Effector memory CD8-positive, alpha-beta T cell (primary cell): Measurements from ENCODE around the gene CHIT1.
"Not testable (repeated sequence)": the region's sequence is repeated elsewhere in the genome, so short reads cannot be mapped to it uniquely, and the experiment has no call there.

Source experiments
- ATAC-seq: fragments of 150-1000 bp; cut with Tn5 transposase; replicated peaks from 2 replicates; pipeline ENCODE4 v1.10.0; 2021; ENCODE audit warnings: mild to moderate bottlenecking, moderate library complexity
- DNase-seq, 3 experiments: peaks; one replicate each; pipeline ENCODE4 v3.0.0; 2021
- H3K27ac Mint-ChIP-seq, 2 donors: one replicate each; pipeline ENCODE4 v1.8.0; 2022; ENCODE audit warnings: mild to moderate bottlenecking in 2 of 2, mixed read lengths in 2 of 2, moderate library complexity in 2 of 2
- H3K27me3 Mint-ChIP-seq, 2 donors: one replicate each; pipeline ENCODE4 v1.8.0; 2022; ENCODE audit warnings: mixed read lengths in 2 of 2
- H3K36me3 Mint-ChIP-seq: one replicate; pipeline ENCODE4 v1.8.0; 2022; ENCODE audit warnings: mild to moderate bottlenecking, moderate library complexity, mixed read lengths; ENCODE audit not compliant: insufficient read depth
- H3K4me1 Mint-ChIP-seq, 2 donors: one replicate each; pipeline ENCODE4 v1.8.0; 2022; ENCODE audit warnings: low read depth in 2 of 2, mixed read lengths in 2 of 2
- H3K4me3 Mint-ChIP-seq, 2 donors: one replicate each; pipeline ENCODE4 v1.8.0; 2022; ENCODE audit warnings: mild to moderate bottlenecking in 2 of 2, mixed read lengths in 2 of 2, moderate library complexity in 2 of 2
- H3K9me3 Mint-ChIP-seq, 2 donors: one replicate each; pipeline ENCODE4 v1.8.0; 2022; ENCODE audit warnings: mixed read lengths in 2 of 2

CHIT1 gene

GRCh38 chr1:203251466-203251865, 22.0 kb upstream of the CHIT1 start:
- Mint-ChIP-seq H3K27ac (no peak overlapping the region), H3K27me3 (peaks cover 67 to 78% of the 10 kb centered on the region in 2 donors), H3K9me3 (no peaks in the 10 kb centered on the region), H3K4me3 (no peak overlapping the region), H3K36me3 (peaks cover 3% of the 10 kb centered on the region), H3K4me1 (no peaks in the 10 kb centered on the region)
- ATAC-seq (no peak), DNase-seq (no peak)

GRCh38 chr1:203250911-203251310, 21.4 kb upstream of the CHIT1 start:
- no peaks in the 10 kb centered on the region for H3K4me1 Mint-ChIP-seq
- no peak overlapping the region for H3K27ac Mint-ChIP-seq
- DNase-seq (no peak), ATAC-seq (no peak)
- peaks cover 3% of the 10 kb centered on the region for H3K36me3 Mint-ChIP-seq
- H3K27me3 Mint-ChIP-seq, result peaks cover 65 to 73% of the 10 kb centered on the region in 2 donors
- H3K4me3 Mint-ChIP-seq, result no peak overlapping the region
- no peaks in the 10 kb centered on the region for H3K9me3 Mint-ChIP-seq

GRCh38 chr1:203244776-203245175, 15.3 kb upstream of the CHIT1 start:
- H3K4me1 Mint-ChIP-seq, result no peaks in the 10 kb centered on the region
- H3K27ac Mint-ChIP-seq, result no peak overlapping the region
- DNase-seq (no peak), ATAC-seq (no peak)
- H3K9me3 Mint-ChIP-seq, result no peaks in the 10 kb centered on the region
- H3K27me3 Mint-ChIP-seq, result peaks cover 46 to 64% of the 10 kb centered on the region in 2 donors
- no peaks in the 10 kb centered on the region for H3K36me3 Mint-ChIP-seq
- H3K4me3 Mint-ChIP-seq, result no peak overlapping the region

- H3K36me3 Mint-ChIP-seq, H3K4me3 Mint-ChIP-seq, H3K4me1 Mint-ChIP-seq, ATAC-seq, H3K27ac Mint-ChIP-seq, H3K9me3 Mint-ChIP-seq, DNase-seq: not testable (repeated sequence)
- peaks cover 46 to 66% of the 10 kb centered on the region in 2 donors for H3K27me3 Mint-ChIP-seq
These were observed 12.2 kb upstream of the CHIT1 start for GRCh38 chr1:203241708-203242107.

- DNase-seq (no peak), ATAC-seq (no peak)
- H3K9me3 Mint-ChIP-seq, result peaks cover 6 to 22% of the 10 kb centered on the region in 2 donors
- peaks cover 47 to 58% of the 10 kb centered on the region in 2 donors for H3K27me3 Mint-ChIP-seq
- H3K27ac Mint-ChIP-seq, result no peak overlapping the region
- H3K36me3 Mint-ChIP-seq, result no peaks in the 10 kb centered on the region
- no peaks in the 10 kb centered on the region for H3K4me1 Mint-ChIP-seq
- no peak overlapping the region for H3K4me3 Mint-ChIP-seq
These were observed 10.2 kb upstream of the CHIT1 start for GRCh38 chr1:203239526-203240305.

GRCh38 chr1:203239081-203239480, 9.6 kb upstream of the CHIT1 start:
- no peak overlapping the region for H3K4me3 Mint-ChIP-seq
- ATAC-seq (no peak), DNase-seq (no peak)
- no peaks in the 10 kb centered on the region for H3K4me1 Mint-ChIP-seq
- no peaks in the 10 kb centered on the region for H3K36me3 Mint-ChIP-seq
- H3K27ac Mint-ChIP-seq, result no peak overlapping the region
- peaks cover 6 to 24% of the 10 kb centered on the region in 2 donors for H3K9me3 Mint-ChIP-seq
- H3K27me3 Mint-ChIP-seq, result peaks cover 46 to 52% of the 10 kb centered on the region in 2 donors

GRCh38 chr1:203238535-203238934, 9.1 kb upstream of the CHIT1 start:
- H3K4me3 Mint-ChIP-seq, result no peak overlapping the region
- H3K27ac Mint-ChIP-seq, result no peak overlapping the region
- no peaks in the 10 kb centered on the region for H3K4me1 Mint-ChIP-seq
- H3K27me3 Mint-ChIP-seq, result peaks cover 52% of the 10 kb centered on the region in 2 donors
- H3K36me3 Mint-ChIP-seq, result no peaks in the 10 kb centered on the region
- DNase-seq (no peak), ATAC-seq (no peak)
- H3K9me3 Mint-ChIP-seq, result peaks cover 11 to 30% of the 10 kb centered on the region in 2 donors

GRCh38 chr1:203234901-203235300, 5.4 kb upstream of the CHIT1 start:
- Mint-ChIP-seq H3K27me3 (peaks cover 47 to 62% of the 10 kb centered on the region in 2 donors), H3K9me3 (peaks cover 11 to 31% of the 10 kb centered on the region in 2 donors)
- H3K27ac Mint-ChIP-seq, H3K4me3 Mint-ChIP-seq, H3K4me1 Mint-ChIP-seq, ATAC-seq, H3K36me3 Mint-ChIP-seq, DNase-seq: not testable (repeated sequence)

- peaks cover 49 to 78% of the 10 kb centered on the region in 2 donors for H3K27me3 Mint-ChIP-seq
- no peaks in the 10 kb centered on the region for H3K4me1 Mint-ChIP-seq
These were observed 803 bp downstream of the CHIT1 start for GRCh38 chr1:203228670-203229069.

GRCh38 chr1:203227371-203228083, 1.9 kb downstream of the CHIT1 start:
- Mint-ChIP-seq H3K4me1 (no peaks in the 10 kb centered on the region), H3K27ac (no peak overlapping the region), H3K9me3 (no peaks in the 10 kb centered on the region), H3K4me3 (no peak overlapping the region), H3K27me3 (peaks cover 45 to 66% of the 10 kb centered on the region in 2 donors), H3K36me3 (no peaks in the 10 kb centered on the region)
- no peak for DNase-seq
- no peak for ATAC-seq

More at GRCh38 chr1:203228670-203229069, 803 bp downstream of the CHIT1 start:
- DNase-seq (no peak), ATAC-seq (no peak)
- no peak overlapping the region for H3K27ac Mint-ChIP-seq
- peaks cover 1 to 2% of the 10 kb centered on the region in 2 donors for H3K9me3 Mint-ChIP-seq
- H3K4me3 Mint-ChIP-seq, result no peak overlapping the region
- H3K36me3 Mint-ChIP-seq, result no peaks in the 10 kb centered on the region

GRCh38 chr1:203225071-203225470, 4.4 kb downstream of the CHIT1 start:
- H3K27ac Mint-ChIP-seq, result no peak overlapping the region
- DNase-seq (no peak), ATAC-seq (no peak)
- H3K9me3 Mint-ChIP-seq, result no peaks in the 10 kb centered on the region
- peaks cover 32 to 50% of the 10 kb centered on the region in 2 donors for H3K27me3 Mint-ChIP-seq
- no peak overlapping the region for H3K4me3 Mint-ChIP-seq
- H3K4me1 Mint-ChIP-seq, result no peaks in the 10 kb centered on the region
- H3K36me3 Mint-ChIP-seq, result no peaks in the 10 kb centered on the region

- H3K27ac Mint-ChIP-seq, result no peak overlapping the region
- no peaks in the 10 kb centered on the region for H3K4me1 Mint-ChIP-seq
- no peaks in the 10 kb centered on the region for H3K36me3 Mint-ChIP-seq
- peaks cover 32 to 51% of the 10 kb centered on the region in 2 donors for H3K27me3 Mint-ChIP-seq
- no peak overlapping the region for H3K4me3 Mint-ChIP-seq
- no peaks in the 10 kb centered on the region for H3K9me3 Mint-ChIP-seq
- DNase-seq (no peak), ATAC-seq (no peak)
These were observed 6.3 kb downstream of the CHIT1 start for GRCh38 chr1:203223012-203223775.

- Mint-ChIP-seq H3K36me3 (peaks cover 3% of the 10 kb centered on the region), H3K4me1 (peaks cover 6 to 8% of the 10 kb centered on the region in 2 donors), H3K4me3 (no peak overlapping the region), H3K27me3 (peaks cover 28 to 41% of the 10 kb centered on the region in 2 donors), H3K27ac (no peak overlapping the region), H3K9me3 (no peaks in the 10 kb centered on the region)
- ATAC-seq, result no peak
- no peak for DNase-seq
These were observed 9.5 kb downstream of the CHIT1 start for GRCh38 chr1:203219934-203220333.
